HEK293 (cell line): ENCODE results near the gene SPATA6L.

Experiments used
- SETDB1 ChIP-seq: IDR thresholded peaks from one replicate; pipeline ENCODE4 v1.6.1; 2017; ENCODE audit warnings: mild to moderate bottlenecking, low read length, moderate library complexity, mixed read lengths; ENCODE audit not compliant: insufficient read length
- ZBTB26 ChIP-seq: fragments of 450-650 bp; formaldehyde crosslinking; optimal IDR thresholded peaks from 2 replicates; pipeline ENCODE3; 2016; ENCODE audit warnings: missing biosample characterization, mild to moderate bottlenecking, missing genetic modification characterization
- ZNF704 ChIP-seq: fragments of 450-650 bp; formaldehyde crosslinking; IDR thresholded peaks from 2 replicates; pipeline ENCODE4 v1.5.1; 2016; ENCODE audit warnings: missing biosample characterization, missing genetic modification characterization
- ZNF777 ChIP-seq: fragments of 450-650 bp; formaldehyde crosslinking; IDR thresholded peaks from 2 replicates; pipeline ENCODE4 v1.5.1; 2017; ENCODE audit warnings: missing biosample characterization, missing genetic modification characterization, borderline replicate concordance

GRCh38 chr9:4550777-4551484, 115.3 kb downstream of the SPATA6L start:
- no peak for TF ChIP-seq SETDB1
- no peak for TF ChIP-seq ZNF704 (tag by site-specific recombination)
- no peak for TF ChIP-seq ZBTB26 (tag by site-specific recombination)
- TF ChIP-seq ZNF777 (tag by site-specific recombination) = no peak
